Measurements from ENCODE around the gene VPS11. TPM values are rescaled to one million over a fixed set of nuclear protein-coding genes. Genes with fewer than 3 reads are reported as not detected.

The VPS11 gene
- total RNA-seq, 1 experiment from 2014 or later = 20.2 TPM

DNA sequence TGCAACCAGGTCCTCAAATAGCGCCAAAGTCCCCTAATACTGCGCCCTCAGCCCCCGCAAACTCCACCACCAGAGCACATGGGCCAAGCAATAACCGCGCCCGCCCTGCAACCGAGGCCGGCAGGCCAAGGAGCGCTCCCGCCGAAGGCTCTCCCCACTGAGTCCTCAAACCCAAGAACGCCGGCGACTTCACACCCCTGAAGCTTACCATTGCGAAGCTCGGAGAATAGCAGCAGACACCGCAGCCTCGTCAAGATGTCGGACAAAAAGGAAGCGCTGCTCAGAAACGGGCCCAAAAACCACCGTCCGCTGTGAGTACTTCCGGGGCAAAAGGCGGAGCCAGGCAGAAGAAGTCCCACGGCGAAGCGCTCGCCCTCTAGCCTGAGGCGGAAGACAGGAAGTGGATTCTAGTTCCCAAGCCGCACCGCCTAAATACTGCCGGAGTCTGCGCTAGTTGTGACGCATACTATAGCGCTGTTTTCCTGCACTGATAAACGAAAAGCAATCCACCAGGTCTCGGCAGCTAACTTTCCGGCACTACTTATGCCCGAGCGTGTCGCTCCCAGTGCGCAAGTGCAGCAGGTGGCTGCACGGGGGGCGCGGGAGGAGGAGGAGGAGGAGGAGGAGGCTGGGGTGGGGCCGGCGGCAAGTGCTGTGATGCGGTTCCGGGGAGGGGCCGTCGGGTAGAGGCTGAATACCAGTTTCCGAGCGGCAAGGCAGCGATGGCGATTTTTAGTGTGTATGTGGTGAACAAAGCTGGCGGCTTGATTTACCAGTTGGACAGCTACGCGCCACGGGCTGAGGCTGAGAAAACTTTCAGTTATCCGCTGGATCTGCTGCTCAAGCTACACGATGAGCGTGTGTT is 49.3 kb upstream of the VPS11 start, which contains the start of the genes RPS25 and TRAPPC4 (continued):
- TF ChIP-seq OVOL2 (CRISPR knock-in tag; IDR thresholded peaks at IDR 0.05; ENCODE audit: borderline replicate concordance) (no peak), ZNF232 (CRISPR knock-in tag; IDR thresholded peaks at IDR 0.05) (no peak), SP1 (CRISPR knock-in tag; conservative IDR thresholded peaks at IDR 0.05) (peak; percentile 92), GABPB1 (CRISPR knock-in tag; IDR thresholded peaks at IDR 0.05) (peak; percentile 84), GTF2I (CRISPR knock-in tag; conservative IDR thresholded peaks at IDR 0.05) (no peak), TP53 (CRISPR knock-in tag; IDR thresholded peaks at IDR 0.05) (0 out of 2 replicates have a peak, but pooled peaks have one; percentile 54), ZNF138 (CRISPR knock-in tag; conservative IDR thresholded peaks at IDR 0.05) (0 out of 2 replicates have a peak, but pooled peaks have one; percentile 9), ZNF121 (CRISPR knock-in tag; IDR thresholded peaks at IDR 0.05) (peak; percentile 58; the same call in 1 of the 2 replicates), CBFB (CRISPR knock-in tag; IDR thresholded peaks at IDR 0.05; ENCODE audit: low read depth) (0 out of 2 replicates have a peak, but pooled peaks have one; percentile 19), NR2C2 (CRISPR knock-in tag; IDR thresholded peaks at IDR 0.05) (peak; percentile 98), ETV6 (CRISPR knock-in tag; IDR thresholded peaks at IDR 0.05) (peak; percentile 32; the same call in 1 of the 2 replicates)
- TF ChIP-seq, protein P1, sequence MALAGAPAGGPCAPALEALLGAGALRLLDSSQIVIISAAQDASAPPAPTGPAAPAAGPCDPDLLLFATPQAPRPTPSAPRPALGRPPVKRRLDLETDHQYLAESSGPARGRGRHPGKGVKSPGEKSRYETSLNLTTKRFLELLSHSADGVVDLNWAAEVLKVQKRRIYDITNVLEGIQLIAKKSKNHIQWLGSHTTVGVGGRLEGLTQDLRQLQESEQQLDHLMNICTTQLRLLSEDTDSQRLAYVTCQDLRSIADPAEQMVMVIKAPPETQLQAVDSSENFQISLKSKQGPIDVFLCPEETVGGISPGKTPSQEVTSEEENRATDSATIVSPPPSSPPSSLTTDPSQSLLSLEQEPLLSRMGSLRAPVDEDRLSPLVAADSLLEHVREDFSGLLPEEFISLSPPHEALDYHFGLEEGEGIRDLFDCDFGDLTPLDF (CRISPR knock-in tag; IDR thresholded peaks at IDR 0.05) = no peak
- TF ChIP-seq, protein P2, sequence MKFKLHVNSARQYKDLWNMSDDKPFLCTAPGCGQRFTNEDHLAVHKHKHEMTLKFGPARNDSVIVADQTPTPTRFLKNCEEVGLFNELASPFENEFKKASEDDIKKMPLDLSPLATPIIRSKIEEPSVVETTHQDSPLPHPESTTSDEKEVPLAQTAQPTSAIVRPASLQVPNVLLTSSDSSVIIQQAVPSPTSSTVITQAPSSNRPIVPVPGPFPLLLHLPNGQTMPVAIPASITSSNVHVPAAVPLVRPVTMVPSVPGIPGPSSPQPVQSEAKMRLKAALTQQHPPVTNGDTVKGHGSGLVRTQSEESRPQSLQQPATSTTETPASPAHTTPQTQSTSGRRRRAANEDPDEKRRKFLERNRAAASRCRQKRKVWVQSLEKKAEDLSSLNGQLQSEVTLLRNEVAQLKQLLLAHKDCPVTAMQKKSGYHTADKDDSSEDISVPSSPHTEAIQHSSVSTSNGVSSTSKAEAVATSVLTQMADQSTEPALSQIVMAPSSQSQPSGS (CRISPR knock-in tag; IDR thresholded peaks at IDR 0.05; ENCODE audit: borderline replicate concordance, low read depth) = no peak
- TF ChIP-seq, protein P3, sequence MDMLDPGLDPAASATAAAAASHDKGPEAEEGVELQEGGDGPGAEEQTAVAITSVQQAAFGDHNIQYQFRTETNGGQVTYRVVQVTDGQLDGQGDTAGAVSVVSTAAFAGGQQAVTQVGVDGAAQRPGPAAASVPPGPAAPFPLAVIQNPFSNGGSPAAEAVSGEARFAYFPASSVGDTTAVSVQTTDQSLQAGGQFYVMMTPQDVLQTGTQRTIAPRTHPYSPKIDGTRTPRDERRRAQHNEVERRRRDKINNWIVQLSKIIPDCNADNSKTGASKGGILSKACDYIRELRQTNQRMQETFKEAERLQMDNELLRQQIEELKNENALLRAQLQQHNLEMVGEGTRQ (CRISPR knock-in tag; IDR thresholded peaks at IDR 0.05) = no peak
- TF ChIP-seq, protein P4, sequence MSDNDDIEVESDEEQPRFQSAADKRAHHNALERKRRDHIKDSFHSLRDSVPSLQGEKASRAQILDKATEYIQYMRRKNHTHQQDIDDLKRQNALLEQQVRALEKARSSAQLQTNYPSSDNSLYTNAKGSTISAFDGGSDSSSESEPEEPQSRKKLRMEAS (CRISPR knock-in tag; IDR thresholded peaks at IDR 0.05) = peak; percentile 90
- TF ChIP-seq, protein P5, sequence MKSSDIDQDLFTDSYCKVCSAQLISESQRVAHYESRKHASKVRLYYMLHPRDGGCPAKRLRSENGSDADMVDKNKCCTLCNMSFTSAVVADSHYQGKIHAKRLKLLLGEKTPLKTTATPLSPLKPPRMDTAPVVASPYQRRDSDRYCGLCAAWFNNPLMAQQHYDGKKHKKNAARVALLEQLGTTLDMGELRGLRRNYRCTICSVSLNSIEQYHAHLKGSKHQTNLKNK (CRISPR knock-in tag; IDR thresholded peaks at IDR 0.05) = no peak
- TF ChIP-seq, protein P6, sequence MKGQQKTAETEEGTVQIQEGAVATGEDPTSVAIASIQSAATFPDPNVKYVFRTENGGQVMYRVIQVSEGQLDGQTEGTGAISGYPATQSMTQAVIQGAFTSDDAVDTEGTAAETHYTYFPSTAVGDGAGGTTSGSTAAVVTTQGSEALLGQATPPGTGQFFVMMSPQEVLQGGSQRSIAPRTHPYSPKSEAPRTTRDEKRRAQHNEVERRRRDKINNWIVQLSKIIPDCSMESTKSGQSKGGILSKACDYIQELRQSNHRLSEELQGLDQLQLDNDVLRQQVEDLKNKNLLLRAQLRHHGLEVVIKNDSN (CRISPR knock-in tag; IDR thresholded peaks at IDR 0.05) = peak; percentile 53
- TF ChIP-seq, protein P7, sequence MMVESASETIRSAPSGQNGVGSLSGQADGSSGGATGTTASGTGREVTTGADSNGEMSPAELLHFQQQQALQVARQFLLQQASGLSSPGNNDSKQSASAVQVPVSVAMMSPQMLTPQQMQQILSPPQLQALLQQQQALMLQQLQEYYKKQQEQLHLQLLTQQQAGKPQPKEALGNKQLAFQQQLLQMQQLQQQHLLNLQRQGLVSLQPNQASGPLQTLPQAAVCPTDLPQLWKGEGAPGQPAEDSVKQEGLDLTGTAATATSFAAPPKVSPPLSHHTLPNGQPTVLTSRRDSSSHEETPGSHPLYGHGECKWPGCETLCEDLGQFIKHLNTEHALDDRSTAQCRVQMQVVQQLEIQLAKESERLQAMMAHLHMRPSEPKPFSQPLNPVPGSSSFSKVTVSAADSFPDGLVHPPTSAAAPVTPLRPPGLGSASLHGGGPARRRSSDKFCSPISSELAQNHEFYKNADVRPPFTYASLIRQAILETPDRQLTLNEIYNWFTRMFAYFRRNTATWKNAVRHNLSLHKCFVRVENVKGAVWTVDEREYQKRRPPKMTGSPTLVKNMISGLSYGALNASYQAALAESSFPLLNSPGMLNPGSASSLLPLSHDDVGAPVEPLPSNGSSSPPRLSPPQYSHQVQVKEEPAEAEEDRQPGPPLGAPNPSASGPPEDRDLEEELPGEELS (CRISPR knock-in tag; IDR thresholded peaks at IDR 0.05) = peak; percentile 38; the same call in 1 of the 2 replicates
- TF ChIP-seq, protein P8, sequence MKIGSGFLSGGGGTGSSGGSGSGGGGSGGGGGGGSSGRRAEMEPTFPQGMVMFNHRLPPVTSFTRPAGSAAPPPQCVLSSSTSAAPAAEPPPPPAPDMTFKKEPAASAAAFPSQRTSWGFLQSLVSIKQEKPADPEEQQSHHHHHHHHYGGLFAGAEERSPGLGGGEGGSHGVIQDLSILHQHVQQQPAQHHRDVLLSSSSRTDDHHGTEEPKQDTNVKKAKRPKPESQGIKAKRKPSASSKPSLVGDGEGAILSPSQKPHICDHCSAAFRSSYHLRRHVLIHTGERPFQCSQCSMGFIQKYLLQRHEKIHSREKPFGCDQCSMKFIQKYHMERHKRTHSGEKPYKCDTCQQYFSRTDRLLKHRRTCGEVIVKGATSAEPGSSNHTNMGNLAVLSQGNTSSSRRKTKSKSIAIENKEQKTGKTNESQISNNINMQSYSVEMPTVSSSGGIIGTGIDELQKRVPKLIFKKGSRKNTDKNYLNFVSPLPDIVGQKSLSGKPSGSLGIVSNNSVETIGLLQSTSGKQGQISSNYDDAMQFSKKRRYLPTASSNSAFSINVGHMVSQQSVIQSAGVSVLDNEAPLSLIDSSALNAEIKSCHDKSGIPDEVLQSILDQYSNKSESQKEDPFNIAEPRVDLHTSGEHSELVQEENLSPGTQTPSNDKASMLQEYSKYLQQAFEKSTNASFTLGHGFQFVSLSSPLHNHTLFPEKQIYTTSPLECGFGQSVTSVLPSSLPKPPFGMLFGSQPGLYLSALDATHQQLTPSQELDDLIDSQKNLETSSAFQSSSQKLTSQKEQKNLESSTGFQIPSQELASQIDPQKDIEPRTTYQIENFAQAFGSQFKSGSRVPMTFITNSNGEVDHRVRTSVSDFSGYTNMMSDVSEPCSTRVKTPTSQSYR (CRISPR knock-in tag; IDR thresholded peaks at IDR 0.05) = 0 out of 2 replicates have a peak, but pooled peaks have one; percentile 76
- TF ChIP-seq, protein P9, sequence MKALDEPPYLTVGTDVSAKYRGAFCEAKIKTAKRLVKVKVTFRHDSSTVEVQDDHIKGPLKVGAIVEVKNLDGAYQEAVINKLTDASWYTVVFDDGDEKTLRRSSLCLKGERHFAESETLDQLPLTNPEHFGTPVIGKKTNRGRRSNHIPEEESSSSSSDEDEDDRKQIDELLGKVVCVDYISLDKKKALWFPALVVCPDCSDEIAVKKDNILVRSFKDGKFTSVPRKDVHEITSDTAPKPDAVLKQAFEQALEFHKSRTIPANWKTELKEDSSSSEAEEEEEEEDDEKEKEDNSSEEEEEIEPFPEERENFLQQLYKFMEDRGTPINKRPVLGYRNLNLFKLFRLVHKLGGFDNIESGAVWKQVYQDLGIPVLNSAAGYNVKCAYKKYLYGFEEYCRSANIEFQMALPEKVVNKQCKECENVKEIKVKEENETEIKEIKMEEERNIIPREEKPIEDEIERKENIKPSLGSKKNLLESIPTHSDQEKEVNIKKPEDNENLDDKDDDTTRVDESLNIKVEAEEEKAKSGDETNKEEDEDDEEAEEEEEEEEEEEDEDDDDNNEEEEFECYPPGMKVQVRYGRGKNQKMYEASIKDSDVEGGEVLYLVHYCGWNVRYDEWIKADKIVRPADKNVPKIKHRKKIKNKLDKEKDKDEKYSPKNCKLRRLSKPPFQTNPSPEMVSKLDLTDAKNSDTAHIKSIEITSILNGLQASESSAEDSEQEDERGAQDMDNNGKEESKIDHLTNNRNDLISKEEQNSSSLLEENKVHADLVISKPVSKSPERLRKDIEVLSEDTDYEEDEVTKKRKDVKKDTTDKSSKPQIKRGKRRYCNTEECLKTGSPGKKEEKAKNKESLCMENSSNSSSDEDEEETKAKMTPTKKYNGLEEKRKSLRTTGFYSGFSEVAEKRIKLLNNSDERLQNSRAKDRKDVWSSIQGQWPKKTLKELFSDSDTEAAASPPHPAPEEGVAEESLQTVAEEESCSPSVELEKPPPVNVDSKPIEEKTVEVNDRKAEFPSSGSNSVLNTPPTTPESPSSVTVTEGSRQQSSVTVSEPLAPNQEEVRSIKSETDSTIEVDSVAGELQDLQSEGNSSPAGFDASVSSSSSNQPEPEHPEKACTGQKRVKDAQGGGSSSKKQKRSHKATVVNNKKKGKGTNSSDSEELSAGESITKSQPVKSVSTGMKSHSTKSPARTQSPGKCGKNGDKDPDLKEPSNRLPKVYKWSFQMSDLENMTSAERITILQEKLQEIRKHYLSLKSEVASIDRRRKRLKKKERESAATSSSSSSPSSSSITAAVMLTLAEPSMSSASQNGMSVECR (CRISPR knock-in tag; IDR thresholded peaks at IDR 0.05; ENCODE audit: borderline replicate concordance) = no peak
- TF ChIP-seq, protein P10, sequence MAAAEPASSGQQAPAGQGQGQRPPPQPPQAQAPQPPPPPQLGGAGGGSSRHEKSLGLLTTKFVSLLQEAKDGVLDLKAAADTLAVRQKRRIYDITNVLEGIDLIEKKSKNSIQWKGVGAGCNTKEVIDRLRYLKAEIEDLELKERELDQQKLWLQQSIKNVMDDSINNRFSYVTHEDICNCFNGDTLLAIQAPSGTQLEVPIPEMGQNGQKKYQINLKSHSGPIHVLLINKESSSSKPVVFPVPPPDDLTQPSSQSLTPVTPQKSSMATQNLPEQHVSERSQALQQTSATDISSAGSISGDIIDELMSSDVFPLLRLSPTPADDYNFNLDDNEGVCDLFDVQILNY (CRISPR knock-in tag; IDR thresholded peaks at IDR 0.05) = no peak; the same call in 1 of the 2 replicates

All from WTC11 (cell line).